Testis (tissue), 2 donors: ENCODE data around the gene FILIP1L.

Source experiments
- CTCF ChIP-seq, 3 experiments: fragments of 450-650 bp in 2 of 3; fragments of 200-600 bp in 1 of 3; sonication (generic) in 1 of 3; IDR thresholded peaks; one replicate each; pipeline ENCODE4 v1.5.1; 2016 to 2019; ENCODE audit warnings: antibody characterized with exemption in 3 of 3, mild to moderate bottlenecking in 2 of 3, moderate library complexity in 1 of 3
- POLR2A ChIP-seq: fragments of 450-650 bp; IDR thresholded peaks from one replicate; pipeline ENCODE4 v1.6.1; 2017; ENCODE audit warnings: antibody characterized with exemption, mild to moderate bottlenecking, moderate library complexity

DNA sequence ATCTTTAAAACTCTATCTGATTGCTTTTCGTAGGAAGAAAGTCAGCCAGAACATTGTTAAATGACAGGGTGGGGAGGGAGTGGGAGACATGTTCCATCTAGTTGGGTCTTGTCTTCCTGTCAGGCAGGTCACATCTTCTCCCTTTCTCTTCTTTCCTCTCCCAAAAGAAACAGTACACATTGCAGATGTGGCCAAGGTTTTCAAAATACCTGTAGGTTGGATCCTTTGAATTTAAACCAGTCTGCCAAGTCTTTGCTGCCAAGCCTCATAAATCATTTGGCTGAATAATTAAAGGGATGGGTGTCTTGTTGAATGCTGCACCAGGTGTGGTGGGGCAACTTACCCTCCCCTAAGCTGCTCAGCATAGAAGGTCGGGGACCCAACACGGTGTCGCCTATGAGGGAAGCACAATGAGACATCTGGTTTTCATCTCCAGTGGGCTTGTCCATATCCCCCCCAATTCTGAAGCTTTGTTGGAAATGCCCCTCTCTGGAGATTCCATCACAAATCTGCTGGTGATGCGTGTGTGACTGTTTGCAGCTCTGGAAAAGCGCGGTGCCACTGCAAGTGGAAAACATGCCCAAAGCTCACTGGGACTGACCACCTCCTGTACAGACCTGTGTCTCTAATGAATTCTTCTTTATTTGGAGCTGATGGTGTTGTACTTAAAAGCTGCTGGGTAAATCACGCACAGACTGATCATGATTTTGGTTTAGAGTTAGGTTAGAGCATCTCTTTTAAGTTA, 112.6 kb downstream of the FILIP1L start:
- TF ChIP-seq CTCF (IDR thresholded peaks at IDR 0.05) (no peak), POLR2A (no peak)
